ES-I3 (cell line): ENCODE measurements around the gene PTPRG.
"Not testable (repeated sequence)": the region's sequence is repeated elsewhere in the genome, so short reads cannot be mapped to it uniquely, and the experiment has no call there.

Experiments
- H3K36me3 ChIP-seq: 2 replicates; pipeline ENCODE4 v1.6.1; 2013; ENCODE audit warnings: mild to moderate bottlenecking, low read length, control low read depth, moderate library complexity; ENCODE audit not compliant: insufficient read depth
- H3K4me1 ChIP-seq: 2 replicates; pipeline ENCODE4 v1.6.1; 2013; ENCODE audit warnings: mild to moderate bottlenecking, control low read depth, low read length; ENCODE audit not compliant: insufficient read depth
- H3K9ac ChIP-seq: 2 replicates; pipeline ENCODE4 v1.6.1; 2013; ENCODE audit warnings: low read depth, mild to moderate bottlenecking, low read length, moderate library complexity
- H3K9me3 ChIP-seq: 2 replicates; pipeline ENCODE4 v1.6.1; 2013; ENCODE audit warnings: mild to moderate bottlenecking, low read length, moderate library complexity; ENCODE audit not compliant: control insufficient read depth, insufficient read depth

Gene PTPRG

DNA sequence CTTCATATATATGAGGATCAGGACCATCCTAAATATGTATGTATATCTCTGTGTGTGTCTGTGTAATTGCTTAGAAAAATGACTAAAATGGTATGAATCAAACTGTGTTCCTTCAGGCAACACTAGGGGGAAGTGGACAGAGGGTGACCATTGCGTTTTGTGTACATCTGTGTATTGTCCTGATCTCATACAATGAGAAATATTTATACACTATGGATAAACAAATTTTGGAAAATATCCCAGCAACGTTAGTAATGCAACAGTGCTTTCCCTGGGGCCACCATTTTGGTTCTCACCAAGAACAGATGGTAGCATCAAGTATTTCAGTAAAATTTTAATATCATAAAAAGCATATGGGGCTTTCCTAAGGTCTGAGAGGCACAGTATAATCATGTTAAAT is 130.1 kb downstream of the PTPRG start:
- Histone ChIP-seq H3K9ac (no peak overlapping the region), H3K36me3 (no peaks in the 10 kb centered on the region), H3K4me1 (peaks cover 74% of the 10 kb centered on the region), H3K9me3 (no peaks in the 10 kb centered on the region)

GRCh38 chr3:61697301-61697700 is 135.9 kb downstream of the PTPRG start:
- Histone ChIP-seq H3K36me3 (no peaks in the 10 kb centered on the region), H3K4me1 (peaks cover 63% of the 10 kb centered on the region), H3K9me3 (no peaks in the 10 kb centered on the region), H3K9ac (no peak overlapping the region; the same call in 1 of the 2 replicates)

DNA sequence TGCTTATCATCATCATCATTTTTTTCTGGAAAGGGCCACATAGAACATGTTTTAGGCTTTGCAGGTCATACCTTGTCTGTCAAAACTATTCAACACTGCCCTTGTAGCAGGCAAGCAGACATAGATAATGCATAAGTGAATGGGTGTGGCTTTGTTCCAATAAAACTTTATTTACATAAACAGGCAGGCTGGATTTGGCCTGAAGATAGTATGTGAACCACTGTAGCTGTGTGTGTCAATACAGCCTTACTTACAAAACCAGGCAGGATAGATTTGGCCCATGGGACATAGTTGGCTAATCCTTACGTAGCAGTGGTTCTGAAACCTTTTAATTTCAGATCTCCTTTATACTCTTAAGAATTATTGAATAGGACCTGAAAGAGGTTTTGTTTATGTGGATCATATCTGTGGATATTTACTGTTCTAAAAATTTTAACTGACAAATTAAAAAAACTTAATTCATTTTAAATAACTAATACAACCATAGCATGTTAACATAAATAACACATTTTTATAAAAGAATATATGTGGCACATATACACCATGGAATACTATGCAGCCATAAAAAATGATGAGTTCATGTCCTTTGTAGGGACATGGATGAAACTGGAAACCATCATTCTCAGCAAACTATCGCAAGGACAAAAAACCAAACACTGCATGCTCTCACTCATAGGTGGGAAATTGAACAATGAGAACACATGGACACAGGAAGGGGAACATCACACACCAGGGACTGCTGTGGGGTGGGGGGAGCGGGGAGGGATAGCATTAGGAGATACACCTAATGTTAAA is 137.1 kb downstream of the PTPRG start:
- not testable (repeated sequence) for H3K9me3 ChIP-seq, H3K9ac ChIP-seq, H3K36me3 ChIP-seq
- H3K4me1 ChIP-seq = peaks cover 65% of the 10 kb centered on the region

- Histone ChIP-seq H3K9me3 (no peaks in the 10 kb centered on the region), H3K9ac (no peak overlapping the region), H3K36me3 (no peaks in the 10 kb centered on the region), H3K4me1 (peaks cover 71% of the 10 kb centered on the region)
Observed at GRCh38 chr3:61699622-61700021, 138.3 kb downstream of the PTPRG start.

DNA sequence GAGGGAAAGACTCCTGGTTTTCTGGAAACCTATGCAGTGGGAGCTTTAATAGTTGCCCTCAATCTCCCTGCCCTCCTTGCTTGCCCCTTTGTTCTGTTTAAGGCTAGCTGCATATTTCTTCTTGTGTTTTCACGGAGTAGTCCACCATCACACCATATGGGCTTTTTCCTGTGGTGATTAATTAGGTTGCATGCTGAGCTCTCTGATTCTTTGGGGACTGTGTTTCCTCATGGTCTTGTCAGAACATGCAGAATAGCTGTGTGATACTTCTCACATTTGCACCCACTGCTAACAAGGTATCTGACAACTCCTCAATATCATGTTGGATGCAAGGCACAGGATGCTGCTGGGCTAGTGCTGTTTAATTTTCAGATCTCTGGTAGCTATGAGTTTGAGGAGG is 139.6 kb downstream of the PTPRG start:
- Histone ChIP-seq H3K36me3 (no peaks in the 10 kb centered on the region), H3K4me1 (peaks cover 83% of the 10 kb centered on the region), H3K9ac (no peak overlapping the region; the same call in 1 of the 2 replicates), H3K9me3 (no peaks in the 10 kb centered on the region)

DNA sequence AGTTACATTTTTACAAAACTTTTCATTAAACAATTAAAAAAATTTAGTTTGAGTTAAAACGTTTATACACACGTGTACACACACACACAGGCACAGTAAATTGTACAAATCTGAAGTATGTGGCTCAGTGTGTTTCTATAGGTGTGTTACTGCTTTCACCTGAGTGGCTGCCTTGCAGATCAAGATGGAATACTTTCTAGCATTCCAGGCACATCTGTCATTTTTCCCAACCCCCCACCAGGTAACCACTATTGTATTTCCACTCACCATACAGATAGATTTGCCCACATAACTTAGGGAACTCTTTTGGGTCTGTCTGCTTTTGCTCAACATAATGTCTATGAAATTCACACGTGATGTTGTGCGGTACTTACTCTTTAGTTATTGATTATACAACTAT is 141.1 kb downstream of the PTPRG start:
- H3K9me3 ChIP-seq = no peaks in the 10 kb centered on the region; the same call in 1 of the 2 replicates
- peaks cover 74% of the 10 kb centered on the region for H3K4me1 ChIP-seq
- H3K36me3 ChIP-seq = peaks cover 2% of the 10 kb centered on the region; the same call in 1 of the 2 replicates
- H3K9ac ChIP-seq = no peak overlapping the region

DNA sequence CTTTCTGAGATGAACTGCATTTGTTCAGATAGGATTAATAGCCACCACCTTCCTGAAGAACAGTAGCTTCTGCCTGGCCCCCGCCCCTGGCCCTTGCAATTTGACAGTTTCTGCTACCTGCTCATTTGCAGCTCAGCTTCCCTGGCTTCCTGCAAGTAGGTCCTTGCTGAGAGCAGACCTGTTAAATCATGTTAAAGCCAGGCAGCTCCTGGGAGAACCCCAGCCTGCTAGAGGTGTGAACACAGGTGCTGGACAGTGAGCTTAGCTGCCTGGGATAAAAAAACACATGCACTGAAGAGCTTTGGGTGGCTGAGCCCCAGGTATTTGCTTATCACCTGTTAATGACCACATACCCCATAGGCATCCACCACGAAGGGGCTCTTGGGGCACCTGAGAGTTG is 143.4 kb downstream of the PTPRG start:
- no peak overlapping the region for H3K9ac ChIP-seq
- H3K9me3 ChIP-seq = no peaks in the 10 kb centered on the region; the same call in 1 of the 2 replicates
- H3K4me1 ChIP-seq = peaks cover 70% of the 10 kb centered on the region
- peaks cover 2% of the 10 kb centered on the region; the same call in 1 of the 2 replicates for H3K36me3 ChIP-seq

- Histone ChIP-seq H3K9me3 (no peaks in the 10 kb centered on the region; the same call in 1 of the 2 replicates), H3K36me3 (peaks cover 2% of the 10 kb centered on the region; the same call in 1 of the 2 replicates), H3K4me1 (peaks cover 47% of the 10 kb centered on the region), H3K9ac (no peak overlapping the region)
Observed at GRCh38 chr3:61707492-61707891, 146.1 kb downstream of the PTPRG start.

DNA sequence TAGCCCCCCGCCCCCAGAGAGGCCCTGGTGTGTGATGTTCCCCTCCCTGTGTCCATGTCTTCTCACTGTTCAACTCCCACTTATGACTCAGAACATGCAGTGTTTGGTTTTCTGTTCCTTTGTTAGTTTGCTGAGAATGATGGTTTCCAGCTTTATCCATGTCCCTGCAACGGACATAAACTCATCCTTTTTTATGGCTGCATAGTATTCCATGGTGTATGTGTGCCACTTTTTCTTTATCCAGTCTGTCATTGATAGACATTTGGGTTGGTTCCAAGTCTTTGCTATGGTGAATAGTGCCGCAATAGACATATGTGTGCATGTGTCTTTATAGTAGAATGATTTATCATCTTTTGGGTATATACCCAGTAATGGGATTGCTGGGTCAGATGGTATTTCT is 149.5 kb downstream of the PTPRG start:
- peaks cover 23% of the 10 kb centered on the region for H3K4me1 ChIP-seq
- H3K9ac ChIP-seq, H3K36me3 ChIP-seq, H3K9me3 ChIP-seq: not testable (repeated sequence)

DNA sequence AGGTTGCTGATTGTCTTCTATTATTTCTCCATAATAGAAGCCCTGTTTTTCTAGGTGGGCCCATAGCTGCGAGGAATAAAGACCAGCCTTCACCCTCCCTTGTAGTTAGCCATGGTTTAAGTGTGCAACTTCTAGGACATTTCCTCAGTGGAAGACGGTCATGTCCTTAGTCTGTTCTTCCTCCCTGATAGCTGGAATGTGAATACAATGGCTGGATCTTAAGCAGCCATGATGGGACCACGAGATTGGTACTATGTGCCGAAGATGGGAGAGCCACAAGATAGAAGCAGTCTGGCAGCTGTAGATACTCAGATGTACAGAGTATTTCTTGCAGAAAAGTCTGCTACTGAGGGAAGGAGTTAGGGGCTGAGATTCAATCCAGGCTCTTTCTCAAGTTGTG is 152.9 kb downstream of the PTPRG start:
- Histone ChIP-seq H3K4me1 (peaks cover 19% of the 10 kb centered on the region), H3K9me3 (no peaks in the 10 kb centered on the region), H3K36me3 (no peaks in the 10 kb centered on the region), H3K9ac (no peak overlapping the region)

DNA sequence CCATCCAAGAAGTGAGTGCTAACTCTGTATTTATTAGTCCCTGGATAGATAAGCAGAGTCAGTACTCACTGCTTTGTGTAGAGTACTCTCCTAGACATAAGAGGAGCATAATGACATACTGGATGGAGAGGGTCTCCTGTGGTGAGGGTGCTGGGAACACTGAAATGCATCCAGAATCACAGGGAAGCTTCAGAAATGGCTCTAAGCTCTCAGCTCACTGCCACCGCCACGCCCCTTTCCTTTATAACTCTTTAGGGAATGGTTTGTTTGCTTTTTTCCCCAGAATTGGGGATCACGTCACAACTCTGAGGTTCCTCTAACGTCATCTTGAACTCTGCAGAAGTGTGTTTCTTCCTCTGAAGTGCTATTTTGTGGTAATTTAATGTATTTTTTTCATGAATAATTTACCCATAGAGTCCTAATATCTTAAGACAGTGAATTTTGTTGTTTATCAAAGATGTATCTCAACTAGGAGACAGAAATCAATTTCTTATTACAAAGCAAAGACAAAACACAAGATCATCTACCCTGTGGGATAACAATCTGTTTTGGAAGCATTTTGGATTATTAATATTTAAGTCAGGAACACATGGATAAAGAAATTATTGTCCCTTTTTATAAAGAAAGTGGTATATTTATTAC is 154.6 kb downstream of the PTPRG start:
- Histone ChIP-seq H3K36me3 (no peaks in the 10 kb centered on the region), H3K4me1 (peaks cover 25% of the 10 kb centered on the region), H3K9me3 (no peaks in the 10 kb centered on the region), H3K9ac (no peak overlapping the region)

DNA sequence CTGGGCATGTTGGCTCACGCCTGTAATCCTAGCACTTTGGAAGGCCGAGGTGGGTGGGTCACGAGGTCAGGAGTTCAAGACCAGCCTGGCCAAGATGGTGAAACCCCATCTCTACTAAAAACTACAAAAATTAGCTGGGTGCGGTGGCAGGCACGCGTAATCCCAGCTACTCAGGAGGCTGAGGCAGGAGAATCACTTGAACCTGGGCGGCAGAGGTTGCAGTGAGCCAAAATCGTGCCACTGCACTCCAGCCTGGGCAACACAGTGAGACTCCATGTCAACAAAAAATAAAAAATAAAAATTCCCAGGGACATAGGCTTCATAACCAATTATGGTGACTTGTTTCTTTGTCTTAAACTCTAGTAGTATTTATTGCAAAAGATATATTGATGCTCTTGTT is 155.3 kb downstream of the PTPRG start:
- H3K4me1 ChIP-seq = peaks cover 25% of the 10 kb centered on the region
- H3K9ac ChIP-seq, H3K36me3 ChIP-seq, H3K9me3 ChIP-seq: not testable (repeated sequence)

DNA sequence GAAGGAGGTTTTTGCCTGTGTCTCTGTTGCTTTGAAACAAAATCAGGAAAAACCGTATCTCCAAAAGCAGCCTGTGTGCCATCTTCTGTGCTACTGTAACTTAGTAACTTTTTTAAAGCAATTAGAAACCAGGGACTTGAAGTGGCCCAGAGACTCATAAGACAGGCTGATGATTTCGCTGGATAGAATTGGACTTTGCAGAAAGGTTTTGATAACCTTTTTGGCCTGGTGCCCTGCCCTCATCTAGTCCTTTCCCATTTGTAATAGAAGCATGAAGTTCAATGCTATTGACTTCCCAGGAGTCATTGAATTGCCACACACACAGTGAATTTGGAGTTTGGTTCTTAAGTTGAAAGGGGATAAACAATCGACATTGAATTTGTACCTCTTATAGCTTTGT is 157.2 kb downstream of the PTPRG start:
- H3K9me3 ChIP-seq = no peaks in the 10 kb centered on the region
- H3K36me3 ChIP-seq = no peaks in the 10 kb centered on the region; the same call in 1 of the 2 replicates
- H3K9ac ChIP-seq = no peak overlapping the region
- H3K4me1 ChIP-seq = peaks cover 25% of the 10 kb centered on the region

DNA sequence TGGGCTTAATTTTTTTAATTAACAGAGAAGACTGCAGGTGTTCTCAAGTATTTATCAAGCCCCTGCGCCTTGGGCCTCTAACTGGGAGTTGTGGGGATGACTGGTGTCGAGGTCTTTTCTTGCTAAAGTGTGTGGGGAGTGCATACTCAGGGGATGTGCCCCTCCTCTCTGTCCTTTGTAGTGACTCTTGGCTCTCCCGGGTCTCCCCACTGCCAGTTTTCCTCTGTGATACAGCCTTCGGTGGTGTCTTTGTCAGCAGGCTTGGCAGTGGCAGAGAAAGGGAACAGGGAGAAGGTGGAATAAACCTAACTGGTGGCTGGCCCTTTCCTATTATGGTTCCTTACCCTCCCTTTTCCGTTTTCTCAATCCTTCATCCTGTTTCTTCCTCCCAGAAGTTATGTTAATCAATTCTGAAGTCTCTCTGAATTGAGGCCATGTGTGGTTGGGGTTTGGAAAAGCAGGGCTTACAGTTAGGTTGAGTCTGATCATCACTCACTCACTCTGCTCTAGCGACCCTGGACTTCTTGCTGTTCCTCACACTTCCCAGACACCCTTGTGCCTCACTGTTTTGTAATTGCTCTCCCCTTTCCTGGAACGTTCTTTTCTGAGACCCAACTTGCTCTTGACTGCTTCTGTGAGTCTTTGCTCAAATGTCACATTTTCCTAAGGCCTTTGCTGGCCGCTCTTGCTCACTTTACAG is 158.1 kb downstream of the PTPRG start:
- Histone ChIP-seq H3K9ac (no peak overlapping the region), H3K4me1 (peaks cover 25% of the 10 kb centered on the region), H3K36me3 (no peaks in the 10 kb centered on the region; the same call in 1 of the 2 replicates), H3K9me3 (no peaks in the 10 kb centered on the region)
